Heart left ventricle (tissue), 16 donors: ENCODE results near the gene INPP4B. TPM values are rescaled to one million over a fixed set of nuclear protein-coding genes. Genes with fewer than 3 reads are reported as not detected.

Source experiments
- ATAC-seq, 4 donors: fragments of 200-7000 bp; cut with Tn5 transposase; one replicate each; pipeline ENCODE4 v1.9.1; 2020 to 2022; ENCODE audit warnings: moderate library complexity in 4 of 4, mild to moderate bottlenecking in 3 of 4, moderate number of reproducible peaks in 1 of 4
- DNase-seq, 5 donors: peaks; one replicate each; pipeline ENCODE4 v3.0.0-alpha.2; 2020
- H3K27ac ChIP-seq, 12 donors: fragments of 200-600 bp; sonication (generic) in 4 of 12; one replicate each; pipeline versions ENCODE4 v1.5.0 to v1.8.0; 2016 to 2022; ENCODE audit warnings: mild to moderate bottlenecking in 2 of 12
- H3K27me3 ChIP-seq, 9 donors: fragments of 200-600 bp; sonication (generic) in 2 of 9; one replicate each; pipeline versions ENCODE4 v1.5.1 to v1.8.0; 2016 to 2022; ENCODE audit warnings: mild to moderate bottlenecking in 3 of 9
- H3K36me3 ChIP-seq, 9 donors: fragments of 200-600 bp; sonication (generic) in 2 of 9; one replicate each; pipeline versions ENCODE4 v1.5.0 to v1.8.0; 2018 to 2022; ENCODE audit warnings: mild to moderate bottlenecking in 2 of 9
- H3K4me1 ChIP-seq, 12 donors: fragments of 200-600 bp; sonication (generic) in 4 of 12; one replicate each; pipeline versions ENCODE4 v1.5.0 to v1.8.0; 2016 to 2022; ENCODE audit warnings: mild to moderate bottlenecking in 3 of 12
- H3K4me3 ChIP-seq, 12 donors: fragments of 200-600 bp; sonication (generic) in 4 of 12; one replicate each; pipeline versions ENCODE4 v1.5.0 to v1.8.0; 2017 to 2022; ENCODE audit warnings: mild to moderate bottlenecking in 9 of 12, moderate library complexity in 4 of 12
- H3K9me3 ChIP-seq, 12 donors: fragments of 200-600 bp; sonication (generic) in 4 of 12; one replicate each; pipeline versions ENCODE4 v1.5.0 to v1.8.0; 2016 to 2022; ENCODE audit warnings: mild to moderate bottlenecking in 1 of 12
- POLR2A ChIP-seq, 2 donors: fragments of 450-650 bp; IDR thresholded peaks; one replicate each; pipeline ENCODE4 v1.6.1; 2017; ENCODE audit warnings: antibody characterized with exemption in 2 of 2, mild to moderate bottlenecking in 2 of 2, moderate library complexity in 2 of 2
- WGBS, 4 donors: extraction: QIAGEN DNeasy Blood & Tissue Kit in 2 of 4; methylation state at CpG; one replicate each; pipeline versions ENCODE4 v1.1.5 to v1.1.7; 2013 to 2018; 5-methylcytosine and 5-hydroxymethylcytosine counted together
- intact Hi-C, 10 donors: fragments of 100-400 bp; cut with DNase I; formaldehyde crosslinking; loops; one replicate each; pipeline versions ENCODE4 v1.11.1 to v1.14.2; 2022
- polyA plus RNA-seq, 2 donors: library from polyadenylated mRNA; stranded (reverse); fragments of 200-250 nt; gene quantifications; one replicate each; pipeline ENCODE4 v1.2.3, GENCODE V29; 2013
- total RNA-seq, 9 donors: library from RNA; depleted of rRNA in 2 of 9; stranded (reverse); fragments of >200 nt in 2 of 9; fragmentation: NEBNext Ultra II Directional in 3 of 9; extraction: Animal tissue kit (Norgen Biotek cat#: 25700) in 3 of 9; gene quantifications; one replicate each; pipeline versions ENCODE4 v1.1.0 to v1.2.4, GENCODE V29; 2016 to 2023
- TF ChIP-seq, protein P1 (sequence below), 12 donors: fragments of 200-600 bp; sonication (generic) in 4 of 12; IDR thresholded peaks; one replicate each; pipeline versions ENCODE4 v1.5.0 to v1.8.0; 2018 to 2022; ENCODE audit warnings: antibody characterized with exemption in 12 of 12, mild to moderate bottlenecking in 5 of 12
- donor health status: ischemic (EF 13 %, LVEDD 7.1; RV severe dilation, severe dysfunction).
- donor health status: healthy with polysubstance abuse.
- donor health status: DM: no; HTN: yes; CAD: no.
- donor health status: DM: no; HTN: no; CAD: no.
- donor health status: ischemic (EF 25% LVEDD 6.9; RV normal size, moderate dysfunction).
- donor health status: ischemic (EF 25% LVEDD 5.7; RV mildly dilated, moderate dysfunction).
- donor health status: healthy.
- donor health status: DM: yes; HTN: yes; CAD: no.
- donor health status: ischemic (EF 35%, LVEDD 5.7; RV mildly dilated, moderate dysfunction).
- donor health status: nonischemic (EF 11% LVEDD 7.7; RV severe dilation, severe dysfunction).
- donor health status: DM: yes; HTN: yes; CAD: no.
- donor health status: PGD.
- donor health status: ischemic (EF 29% LVEDD 5.4; RV normal size, mild dysfunction).
- donor health status: nonischemic (EF 23%, LVEDD 6.1; RV moderate dilation, normal function).

Gene INPP4B
- total and polyA plus RNA-seq, 11 donors, result 5.5 to 128 (median 39.1) TPM

DNA sequence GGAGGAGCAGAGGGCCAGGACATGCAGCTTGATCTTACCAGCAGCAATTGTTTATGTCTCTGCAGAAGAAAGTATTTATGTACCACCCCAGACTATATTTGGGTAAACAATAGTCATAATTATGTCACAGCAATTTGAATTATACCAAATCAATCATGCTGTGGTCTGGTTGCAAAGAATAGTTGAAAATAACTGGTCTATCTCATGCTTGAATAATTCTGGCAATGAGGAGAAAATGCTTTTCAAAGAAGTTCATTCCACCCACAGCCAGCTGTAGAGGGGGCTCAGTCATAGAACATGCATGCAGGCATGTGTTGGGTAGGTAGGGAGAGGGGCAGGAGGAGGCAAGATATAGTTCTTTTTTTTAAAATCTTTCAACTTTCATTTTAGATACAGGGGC lies 810.5 kb downstream of the INPP4B start:
- no peaks in the 10 kb centered on the region for H3K36me3 ChIP-seq
- H3K9me3 ChIP-seq, result no peaks in the 10 kb centered on the region
- no peak for TF ChIP-seq POLR2A (IDR thresholded peaks at IDR 0.05)
- TF ChIP-seq, protein P1, sequence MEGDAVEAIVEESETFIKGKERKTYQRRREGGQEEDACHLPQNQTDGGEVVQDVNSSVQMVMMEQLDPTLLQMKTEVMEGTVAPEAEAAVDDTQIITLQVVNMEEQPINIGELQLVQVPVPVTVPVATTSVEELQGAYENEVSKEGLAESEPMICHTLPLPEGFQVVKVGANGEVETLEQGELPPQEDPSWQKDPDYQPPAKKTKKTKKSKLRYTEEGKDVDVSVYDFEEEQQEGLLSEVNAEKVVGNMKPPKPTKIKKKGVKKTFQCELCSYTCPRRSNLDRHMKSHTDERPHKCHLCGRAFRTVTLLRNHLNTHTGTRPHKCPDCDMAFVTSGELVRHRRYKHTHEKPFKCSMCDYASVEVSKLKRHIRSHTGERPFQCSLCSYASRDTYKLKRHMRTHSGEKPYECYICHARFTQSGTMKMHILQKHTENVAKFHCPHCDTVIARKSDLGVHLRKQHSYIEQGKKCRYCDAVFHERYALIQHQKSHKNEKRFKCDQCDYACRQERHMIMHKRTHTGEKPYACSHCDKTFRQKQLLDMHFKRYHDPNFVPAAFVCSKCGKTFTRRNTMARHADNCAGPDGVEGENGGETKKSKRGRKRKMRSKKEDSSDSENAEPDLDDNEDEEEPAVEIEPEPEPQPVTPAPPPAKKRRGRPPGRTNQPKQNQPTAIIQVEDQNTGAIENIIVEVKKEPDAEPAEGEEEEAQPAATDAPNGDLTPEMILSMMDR (IDR thresholded peaks at IDR 0.05), result no peak
- ATAC-seq (no peak), DNase-seq (no peak)
- no peaks in the 10 kb centered on the region for H3K27me3 ChIP-seq
- intact Hi-C loops, result no loop called here
- no peak overlapping the region for H3K4me3 ChIP-seq
- peaks cover 0 to 10% (median 0%) of the 10 kb centered on the region in 12 donors for H3K4me1 ChIP-seq
- no peak overlapping the region for H3K27ac ChIP-seq

GRCh38 chr4:142034101-142034500 lies 812.0 kb downstream of the INPP4B start:
- TF ChIP-seq POLR2A (IDR thresholded peaks at IDR 0.05), result no peak
- TF ChIP-seq, protein P1 (IDR thresholded peaks at IDR 0.05), result no peak
- no peak for ATAC-seq
- H3K4me3 ChIP-seq, result no peak overlapping the region
- no peak overlapping the region for H3K27ac ChIP-seq
- H3K9me3 ChIP-seq, result no peaks in the 10 kb centered on the region
- 93 to 99% (median 95%) methylated on average over 3 of the region's 3 CpGs for WGBS, 4 donors
- intact Hi-C loops, result no loop called here
- peaks cover 0 to 18% (median 2%) of the 10 kb centered on the region in 12 donors for H3K4me1 ChIP-seq
- H3K36me3 ChIP-seq, result no peaks in the 10 kb centered on the region
- DNase-seq, result no peak
- no peaks in the 10 kb centered on the region for H3K27me3 ChIP-seq

GRCh38 chr4:142030010-142030409 lies 816.1 kb downstream of the INPP4B start:
- ATAC-seq (peak; percentile 86 to 90 (median 86)), DNase-seq (peak in 2 of 5 donors; percentile 28 to 29)
- Histone ChIP-seq H3K36me3 (peaks cover 0 to 6% (median 0%) of the 10 kb centered on the region in 9 donors), H3K4me3 (no peak overlapping the region), H3K27ac (peak overlapping the region in 4 of 12 donors; percentile 3 to 64 (median 36)), H3K4me1 (peaks cover 0 to 10% (median 0%) of the 10 kb centered on the region in 12 donors), H3K9me3 (no peaks in the 10 kb centered on the region), H3K27me3 (no peaks in the 10 kb centered on the region)
- TF ChIP-seq POLR2A (IDR thresholded peaks at IDR 0.05), result no peak
- TF ChIP-seq, protein P1 (IDR thresholded peaks at IDR 0.05), result no peak
- intact Hi-C loops, result no loop called here
- 33 to 37% (median 35%) methylated on average over 4 of the region's 4 CpGs for WGBS, 4 donors

GRCh38 chr4:142021761-142022160 lies 824.3 kb downstream of the INPP4B start:
- 70 to 80% (median 74%) methylated on average over 2 of the region's 2 CpGs for WGBS, 4 donors
- TF ChIP-seq, protein P1 (IDR thresholded peaks at IDR 0.05), result no peak
- no peak for TF ChIP-seq POLR2A (IDR thresholded peaks at IDR 0.05)
- Histone ChIP-seq H3K4me1 (no peaks in the 10 kb centered on the region), H3K27ac (no peak overlapping the region), H3K4me3 (no peak overlapping the region), H3K9me3 (no peaks in the 10 kb centered on the region), H3K36me3 (no peaks in the 10 kb centered on the region), H3K27me3 (no peaks in the 10 kb centered on the region)
- intact Hi-C loops, result no loop called here
- ATAC-seq (no peak), DNase-seq (no peak)
